Motor neuron (in vitro differentiated cells): ENCODE data around the gene NOL3. TPM values are rescaled to one million over a fixed set of nuclear protein-coding genes. Genes with fewer than 3 reads are reported as not detected.
A peak's percentile ranks its signal among the peaks of the same experiment; 100 is the strongest.
"Not testable (repeated sequence)": the region's sequence is repeated elsewhere in the genome, so short reads cannot be mapped to it uniquely, and the experiment has no call there.

ENCODE experiments used
- ATAC-seq, 8 experiments: fragments of 200-7000 bp; cut with Tn5 transposase; replicated peaks in 6 of 8; 2 replicates each; pipeline ENCODE4 v1.8.0; 2021; ENCODE audit warnings: mild to moderate bottlenecking in 8 of 8, moderate library complexity in 8 of 8
- H3K27ac ChIP-seq, 2 donors: fragments of 250-450 bp; sonication (Bioruptor Pico); 2 replicates each; pipeline ENCODE4 v1.9.0; 2021; ENCODE audit warnings: antibody characterized with exemption in 2 of 2, mild to moderate bottlenecking in 2 of 2, moderate library complexity in 1 of 2
- H3K4me1 ChIP-seq, 2 donors: fragments of 250-450 bp; sonication (Bioruptor Pico); replicated peaks in 1 of 2; 2 replicates each; pipeline ENCODE4 v1.6.1; 2021; ENCODE audit warnings: antibody characterized with exemption in 2 of 2, mild to moderate bottlenecking in 2 of 2, moderate library complexity in 1 of 2
- H3K4me3 ChIP-seq, 5 donors: fragments of 250-450 bp; sonication (Bioruptor Pico); 2 replicates each; pipeline ENCODE4 v1.9.0; 2021; ENCODE audit warnings: antibody characterized with exemption in 5 of 5, mild to moderate bottlenecking in 5 of 5, moderate library complexity in 4 of 5
- WGBS, 10 experiments: fragments of 450-650 bp; shearing (Covaris generic); methylation state at CpG; one replicate each; pipeline ENCODE4 v1.0.0; 2022; 5-methylcytosine and 5-hydroxymethylcytosine counted together
- in situ Hi-C, 9 experiments: fragments of 400-800 bp; cut with MboI; loops; one replicate each; pipeline ENCODE4 v1.15.0; 2021; ENCODE audit warnings: low sequenced_read_pairs in 9 of 9, low pct_unique_long_range_greater_than_20kb in 2 of 9; ENCODE audit not compliant: unreplicated experiment in 9 of 9
- total RNA-seq, 8 experiments: library from RNA; unstranded; fragments of 300-600 nt; gene quantifications; 2 replicates each; pipeline versions ENCODE4 v1.2.3 to v1.2.4, GENCODE V29; 2022

The NOL3 gene
- 10 to 100 TPM in 7 of 8 experiments, 1 to 10 TPM in 1; 7.3 to 28.0 (median 15.3) TPM for total RNA-seq

GRCh38 chr16:67170168-67170948 lies at the start of gene NOL3:
TSS of gene NOL3 (plus strand) at chr16:67170538.
- peak within 1 kb of the TSS; percentile 70 to 81 for H3K27ac ChIP-seq

DNA sequence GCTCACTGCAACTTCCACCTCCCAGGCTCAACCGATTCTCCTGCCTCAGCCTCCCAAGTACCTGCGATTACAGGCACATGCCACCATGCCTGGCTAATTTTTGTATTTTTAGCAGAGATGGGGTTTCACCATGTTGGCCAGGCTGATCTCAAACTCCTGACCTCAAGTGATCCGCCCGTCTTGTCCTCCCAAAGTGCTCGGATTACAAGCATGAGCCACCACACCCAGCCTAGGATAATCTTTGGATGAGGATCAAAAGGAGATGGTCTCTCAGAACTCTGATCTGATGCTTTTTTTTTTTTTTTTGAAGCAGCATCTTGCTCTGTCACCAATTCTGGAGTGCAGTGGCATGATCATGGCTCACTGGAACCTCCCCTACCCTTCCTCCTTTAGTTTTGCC lies 47.5 kb upstream of the NOL3 start:
- H3K4me3 ChIP-seq, in situ Hi-C loops, H3K27ac ChIP-seq, H3K4me1 ChIP-seq, ATAC-seq: not testable (repeated sequence)
- 78 to 100% (median 96%) methylated on average over 1 to 5 of the region's 5 CpGs; no CpG with 5 or more reads in 3 of the 10 experiments for WGBS, 10 experiments

More at GRCh38 chr16:67170168-67170948, at the start of gene NOL3:
- ATAC-seq: peak; percentile 50 to 78 (median 67)
- WGBS, 10 experiments: 0 to 6% methylated on average over 1 to 7 of the region's 50 CpGs; no CpG with 5 or more reads in 8 of the 10 experiments
- in situ Hi-C loops: loop anchor here in 8 of 9 experiments (25.0 kb wide), 2 partner anchors 183 to 208 kb away; partner anchors contain the start of genes CES3 (in 7 of the 8) and CES4A (in 1 of the 8)
- Histone ChIP-seq H3K4me1 (peaks cover 35% of the 10 kb centered on the region in 2 donors), H3K4me3 (peak within 1 kb of the TSS; percentile 24 to 42 (median 30))

GRCh38 chr16:67128417-67128816 lies 41.9 kb upstream of the NOL3 start:
- in situ Hi-C loops: no loop called here
- Histone ChIP-seq H3K4me3 (no peak overlapping the region), H3K4me1 (no peaks in the 10 kb centered on the region), H3K27ac (no peak overlapping the region)
- ATAC-seq: no peak

DNA sequence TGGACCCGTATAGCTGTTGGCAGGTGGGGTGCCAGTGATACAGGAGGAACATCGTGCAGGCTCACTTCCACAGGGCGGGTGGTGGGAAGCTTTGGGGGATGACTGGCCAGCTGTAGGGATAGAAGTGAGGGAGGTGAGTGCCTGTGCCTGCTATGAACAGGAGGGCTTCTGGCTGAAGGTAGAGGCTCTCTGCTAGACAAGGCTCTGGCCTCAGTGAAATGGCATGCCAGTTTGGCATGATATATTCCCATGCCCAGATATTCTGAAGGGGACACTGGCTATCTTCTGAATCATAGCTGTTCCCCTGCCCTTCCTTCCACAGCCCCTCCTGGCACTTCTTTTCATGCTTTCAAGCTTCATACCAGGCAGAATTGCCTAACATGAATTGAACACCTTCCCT lies 41.5 kb upstream of the NOL3 start:
- no peak for ATAC-seq
- in situ Hi-C loops: no loop called here

DNA sequence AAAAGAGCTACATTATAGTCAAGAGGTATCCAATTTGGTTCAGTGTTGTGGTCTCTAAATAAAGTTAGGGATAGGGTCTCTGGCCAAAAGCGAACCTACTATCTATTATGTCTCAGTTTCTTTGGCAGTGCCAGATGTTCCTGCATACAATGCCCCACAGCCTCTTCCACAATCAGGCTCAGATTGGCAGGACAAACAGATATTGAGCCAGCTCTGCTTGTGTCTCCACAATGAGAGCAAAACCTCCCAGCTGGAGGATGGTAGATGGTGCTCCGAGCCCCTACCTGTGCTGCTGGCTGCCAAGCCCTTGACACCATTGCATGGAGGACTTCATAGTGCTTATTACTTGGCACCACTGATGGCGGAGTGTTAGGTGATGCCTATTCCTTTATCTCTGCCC lies 40.9 kb upstream of the NOL3 start:
- WGBS, 10 experiments: 77 to 100% (median 100%) methylated on average over 1 to 3 of the region's 3 CpGs; no CpG with 5 or more reads in 5 of the 10 experiments
- Histone ChIP-seq H3K4me1 (no peaks in the 10 kb centered on the region), H3K27ac (no peak overlapping the region), H3K4me3 (no peak overlapping the region)
- no peak for ATAC-seq
- in situ Hi-C loops: no loop called here

More for the DNA sequence above, 41.5 kb upstream of the NOL3 start:
- Histone ChIP-seq H3K4me1 (no peaks in the 10 kb centered on the region), H3K4me3 (no peak overlapping the region), H3K27ac (no peak overlapping the region)
- WGBS, 10 experiments: 80 to 100% (median 100%) methylated on average over 1 to 3 of the region's 3 CpGs; no CpG with 5 or more reads in 5 of the 10 experiments

DNA sequence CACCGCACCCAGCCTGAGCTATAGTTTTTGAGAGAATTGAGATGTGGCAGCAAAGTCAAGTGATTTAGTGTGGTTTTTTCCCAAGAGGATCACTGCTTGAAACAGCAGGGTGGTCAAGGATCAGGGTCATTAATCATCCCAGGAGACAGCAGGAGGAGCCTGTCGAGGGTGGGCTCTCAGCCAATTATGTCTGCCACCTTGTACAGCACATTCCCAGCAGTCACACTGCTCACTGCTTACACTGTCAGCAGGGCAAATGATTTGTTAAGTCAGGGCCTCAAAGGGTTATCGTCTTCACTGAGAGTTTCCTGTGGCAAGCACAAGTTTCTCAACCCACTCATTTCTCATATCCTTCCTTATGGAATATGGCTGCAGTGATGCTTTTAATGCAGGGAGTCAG lies 32.7 kb upstream of the NOL3 start:
- no peak overlapping the region for H3K27ac ChIP-seq
- no peaks in the 10 kb centered on the region for H3K4me1 ChIP-seq
- no peak overlapping the region for H3K4me3 ChIP-seq
- in situ Hi-C loops: no loop called here
- WGBS, 10 experiments: 0 to 59% (median 35%) methylated on average over 1 to 3 of the region's 3 CpGs; no CpG with 5 or more reads in 3 of the 10 experiments
- peak in 1 of 8 experiments; percentile 22 for ATAC-seq

DNA sequence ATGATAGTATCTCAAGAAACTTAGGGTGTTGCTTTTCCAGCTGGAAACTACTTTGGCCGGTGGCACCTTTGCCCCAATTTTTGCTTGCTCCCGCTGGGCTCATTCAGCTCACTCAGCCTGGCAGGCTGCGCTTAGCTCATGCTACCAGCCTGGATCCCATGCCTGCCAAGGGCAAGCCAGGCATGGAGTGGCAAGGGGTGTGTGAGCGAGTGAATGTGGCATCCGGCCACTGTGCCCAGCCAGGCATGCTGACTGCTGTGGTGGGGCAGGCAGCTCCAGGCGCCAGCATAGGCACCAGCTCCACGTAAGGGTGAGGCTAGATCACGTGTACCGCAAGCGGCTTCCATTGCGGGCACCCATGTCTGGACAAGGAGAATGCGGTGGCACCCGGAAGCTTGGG lies 28.9 kb upstream of the NOL3 start:
- Histone ChIP-seq H3K4me1 (no peaks in the 10 kb centered on the region), H3K4me3 (no peak overlapping the region), H3K27ac (no peak overlapping the region)
- WGBS, 10 experiments: 83 to 100% (median 96%) methylated on average over 1 to 8 of the region's 13 CpGs; no CpG with 5 or more reads in 3 of the 10 experiments
- in situ Hi-C loops: no loop called here
- ATAC-seq: no peak

- ATAC-seq: no peak
- H3K27ac ChIP-seq: no peak overlapping the region
- in situ Hi-C loops: no loop called here
- H3K4me1 ChIP-seq: no peaks in the 10 kb centered on the region
- 80 to 100% (median 97%) methylated on average over 1 to 5 of the region's 9 CpGs; no CpG with 5 or more reads in 7 of the 10 experiments for WGBS, 10 experiments
- H3K4me3 ChIP-seq: no peak overlapping the region
Measured at GRCh38 chr16:67142342-67142741, 28.0 kb upstream of the NOL3 start.

DNA sequence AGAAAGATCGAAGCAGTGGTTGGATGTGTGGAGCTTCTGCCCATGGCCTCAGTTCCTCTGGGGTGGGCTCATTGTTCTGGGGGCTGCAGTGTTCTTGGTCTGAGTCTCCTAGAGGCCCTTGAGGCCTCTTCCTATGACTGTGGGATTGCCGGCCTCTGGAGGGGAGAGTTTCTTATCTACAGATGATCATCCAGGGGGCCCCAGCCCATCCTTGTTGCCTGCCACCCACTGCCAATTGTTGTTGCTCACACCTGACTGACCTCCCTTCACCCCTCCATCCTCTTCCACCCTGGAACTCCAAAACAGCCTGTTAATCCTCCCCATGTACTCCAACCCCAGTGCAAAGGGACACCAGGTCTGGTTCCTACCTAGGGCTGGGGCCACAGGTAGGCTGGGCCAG lies 25.4 kb upstream of the NOL3 start:
- H3K27ac ChIP-seq: no peak overlapping the region
- 40 to 100% (median 90%) methylated on average over 1 to 2 of the region's 2 CpGs; no CpG with 5 or more reads in 5 of the 10 experiments for WGBS, 10 experiments
- in situ Hi-C loops: no loop called here
- H3K4me3 ChIP-seq: no peak overlapping the region
- H3K4me1 ChIP-seq: no peaks in the 10 kb centered on the region
- no peak for ATAC-seq

GRCh38 chr16:67145746-67146145 lies 24.6 kb upstream of the NOL3 start:
- peaks cover 0 to 1% of the 10 kb centered on the region in 2 donors for H3K4me1 ChIP-seq
- H3K27ac ChIP-seq: no peak overlapping the region
- ATAC-seq: no peak
- no peak overlapping the region for H3K4me3 ChIP-seq
- 50 to 100% (median 100%) methylated on average over 1 to 2 of the region's 2 CpGs; no CpG with 5 or more reads in 5 of the 10 experiments for WGBS, 10 experiments
- in situ Hi-C loops: no loop called here

GRCh38 chr16:67146523-67147357 lies 23.6 kb upstream of the NOL3 start:
- no peak for ATAC-seq
- H3K4me1 ChIP-seq: peaks cover 4 to 5% of the 10 kb centered on the region in 2 donors
- WGBS, 10 experiments: 20 to 90% (median 80%) methylated on average over 1 to 2 of the region's 7 CpGs; no CpG with 5 or more reads in 3 of the 10 experiments
- no peak overlapping the region for H3K27ac ChIP-seq
- no peak overlapping the region for H3K4me3 ChIP-seq
- in situ Hi-C loops: no loop called here

DNA sequence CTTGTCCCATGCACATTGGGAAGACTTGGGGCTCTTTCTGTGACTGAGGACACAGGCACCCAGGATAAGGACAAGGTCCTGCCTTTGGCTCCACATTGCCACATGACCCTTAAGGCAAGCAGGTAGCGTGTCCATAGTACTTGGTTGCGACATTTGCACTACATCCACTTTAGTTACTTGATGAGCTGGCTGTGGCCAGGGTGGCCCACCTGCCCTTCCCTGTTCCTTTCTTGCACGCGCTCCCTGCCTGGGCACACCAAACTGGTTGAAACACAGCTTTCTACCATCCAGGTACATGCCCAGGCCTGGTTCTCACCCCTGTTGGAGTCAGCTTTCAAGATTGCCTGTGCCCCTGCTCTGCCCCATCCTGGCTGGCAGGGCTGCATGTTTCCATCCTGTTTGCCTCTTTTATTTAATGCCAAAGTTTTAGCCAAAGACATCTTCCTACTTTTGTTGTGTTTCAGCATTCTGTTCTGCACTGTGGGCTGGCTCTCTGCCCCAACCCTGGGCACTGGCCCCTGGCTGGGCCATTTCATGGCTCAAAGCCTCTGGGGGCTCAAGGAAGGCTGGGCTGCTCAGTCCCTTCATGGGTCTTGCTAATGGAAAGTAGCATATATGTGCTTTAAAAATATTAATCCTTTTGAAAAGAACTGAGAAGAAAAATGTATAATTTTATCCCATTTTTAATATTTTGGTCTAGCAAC lies 22.7 kb upstream of the NOL3 start:
- peaks cover 4 to 5% of the 10 kb centered on the region in 2 donors for H3K4me1 ChIP-seq
- H3K4me3 ChIP-seq: no peak overlapping the region
- H3K27ac ChIP-seq: no peak overlapping the region
- in situ Hi-C loops: no loop called here
- WGBS, 10 experiments: 87 to 100% (median 100%) methylated on average over 2 to 3 of the region's 4 CpGs; no CpG with 5 or more reads in 6 of the 10 experiments
- ATAC-seq: no peak
